ENCODE data around the gene ESRRG.

DNA sequence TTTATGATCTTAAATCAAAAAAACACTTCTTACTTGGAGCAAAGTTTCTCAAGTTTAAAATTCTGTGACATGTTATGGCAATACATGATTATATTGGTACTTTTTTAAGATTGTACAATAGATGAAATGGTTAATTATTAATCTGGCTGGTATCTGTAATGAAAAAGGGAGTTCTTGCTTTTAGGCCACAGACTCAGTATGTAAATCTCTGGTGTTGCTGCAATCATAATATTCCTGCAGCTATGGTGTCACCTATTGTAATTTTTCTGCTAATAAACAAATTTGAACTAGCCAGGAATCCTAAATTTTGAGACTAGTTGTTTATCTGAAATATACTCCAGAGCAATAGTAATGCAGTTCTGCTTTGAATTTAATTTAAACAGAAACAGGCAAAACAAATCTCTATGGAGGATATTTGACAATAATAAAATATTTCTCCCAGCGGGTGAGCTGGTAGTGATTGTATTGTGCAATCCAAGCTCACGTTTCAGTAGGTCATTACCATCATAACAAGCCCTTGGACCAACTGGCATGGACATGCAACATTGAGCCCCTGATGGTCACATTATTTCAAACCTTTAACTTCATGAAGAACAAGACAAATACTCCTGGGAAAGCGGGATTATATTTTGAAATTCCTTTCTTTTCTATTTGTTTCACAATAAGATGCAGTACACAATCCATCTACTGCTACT is 222.8 kb downstream of the ESRRG start:
- TF ChIP-seq, protein P1, sequence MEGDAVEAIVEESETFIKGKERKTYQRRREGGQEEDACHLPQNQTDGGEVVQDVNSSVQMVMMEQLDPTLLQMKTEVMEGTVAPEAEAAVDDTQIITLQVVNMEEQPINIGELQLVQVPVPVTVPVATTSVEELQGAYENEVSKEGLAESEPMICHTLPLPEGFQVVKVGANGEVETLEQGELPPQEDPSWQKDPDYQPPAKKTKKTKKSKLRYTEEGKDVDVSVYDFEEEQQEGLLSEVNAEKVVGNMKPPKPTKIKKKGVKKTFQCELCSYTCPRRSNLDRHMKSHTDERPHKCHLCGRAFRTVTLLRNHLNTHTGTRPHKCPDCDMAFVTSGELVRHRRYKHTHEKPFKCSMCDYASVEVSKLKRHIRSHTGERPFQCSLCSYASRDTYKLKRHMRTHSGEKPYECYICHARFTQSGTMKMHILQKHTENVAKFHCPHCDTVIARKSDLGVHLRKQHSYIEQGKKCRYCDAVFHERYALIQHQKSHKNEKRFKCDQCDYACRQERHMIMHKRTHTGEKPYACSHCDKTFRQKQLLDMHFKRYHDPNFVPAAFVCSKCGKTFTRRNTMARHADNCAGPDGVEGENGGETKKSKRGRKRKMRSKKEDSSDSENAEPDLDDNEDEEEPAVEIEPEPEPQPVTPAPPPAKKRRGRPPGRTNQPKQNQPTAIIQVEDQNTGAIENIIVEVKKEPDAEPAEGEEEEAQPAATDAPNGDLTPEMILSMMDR (IDR thresholded peaks at IDR 0.05), result no peak
- TF ChIP-seq POLR2A (IDR thresholded peaks at IDR 0.05), result no peak
